ENCODE results near the gene RBKS. TPM values are rescaled to one million over a fixed set of nuclear protein-coding genes. Genes with fewer than 3 reads are reported as not detected.

Gene RBKS
- total and polyA plus RNA-seq, 2 of the 13 experiments (the other 11 are each of a cell fraction or from before 2014, with no cell fraction given), result 7.7 to 8.3 TPM

- TF ChIP-seq TRAFD1 (CRISPR knock-in tag; IDR thresholded peaks at IDR 0.05; ENCODE audit: borderline replicate concordance) (peak; percentile 71; the same call in 1 of the 2 replicates), SMAD9 (CRISPR knock-in tag; IDR thresholded peaks at IDR 0.05) (0 out of 2 replicates have a peak, but pooled peaks have one; percentile 20), PHB2 (IDR thresholded peaks at IDR 0.05; ENCODE audit: partially characterized antibody) (no peak), SIX1 (CRISPR knock-in tag; IDR thresholded peaks at IDR 0.05; ENCODE audit: borderline replicate concordance) (peak; percentile 14; the same call in 1 of the 2 replicates), GATAD2A (CRISPR knock-in tag; IDR thresholded peaks at IDR 0.05) (peak; percentile 78), ZNF546 (CRISPR knock-in tag; conservative IDR thresholded peaks at IDR 0.05) (no peak), ZBTB4 (CRISPR knock-in tag; IDR thresholded peaks at IDR 0.05; ENCODE audit: borderline replicate concordance) (peak; percentile 76; the same call in 1 of the 2 replicates), CEBPG (CRISPR knock-in tag; IDR thresholded peaks at IDR 0.05) (peak; percentile 52), ZNF33A (CRISPR knock-in tag; IDR thresholded peaks at IDR 0.05; ENCODE audit: borderline replicate concordance) (peak; percentile 45; the same call in 1 of the 2 replicates), ADNP (CRISPR knock-in tag; IDR thresholded peaks at IDR 0.05) (no peak), REPIN1 (CRISPR knock-in tag; IDR thresholded peaks at IDR 0.05; ENCODE audit: borderline replicate concordance, low read depth) (peak; percentile 63; the same call in 1 of the 2 replicates), ZNF772 (CRISPR knock-in tag; IDR thresholded peaks at IDR 0.05) (0 out of 2 replicates have a peak, but pooled peaks have one; percentile 4), DRAP1 (CRISPR knock-in tag; IDR thresholded peaks at IDR 0.05) (peak; percentile 94), NCOA2 (CRISPR knock-in tag; IDR thresholded peaks at IDR 0.05) (peak; percentile 11; the same call in 1 of the 2 replicates), MXD4 (CRISPR knock-in tag; IDR thresholded peaks at IDR 0.05) (peak; percentile 6; the same call in 1 of the 2 replicates), ATF4 (CRISPR knock-in tag; IDR thresholded peaks at IDR 0.05) (peak in 1 of 2 experiments; percentile 34; a peak in 1 of 4 replicates), KMT2A (CRISPR knock-in tag; IDR thresholded peaks at IDR 0.05) (0 out of 2 replicates have a peak, but pooled peaks have one; percentile 13), BRF2 (CRISPR knock-in tag; IDR thresholded peaks at IDR 0.05) (no peak), PAX8 (CRISPR knock-in tag; IDR thresholded peaks at IDR 0.05; ENCODE audit: borderline replicate concordance) (0 out of 2 replicates have a peak, but pooled peaks have one; percentile 27), E2F5 (CRISPR knock-in tag; conservative IDR thresholded peaks at IDR 0.05) (no peak), ETV5 (CRISPR knock-in tag; IDR thresholded peaks at IDR 0.05; ENCODE audit: borderline replicate concordance) (peak; percentile 42; the same call in 1 of the 2 replicates)
Measured at GRCh38 chr2:27738349-27739057, 151.7 kb downstream of the RBKS start (continued).

Measured in HepG2 (cell line).